Measurements from ENCODE around the gene GNAS.

DNA sequence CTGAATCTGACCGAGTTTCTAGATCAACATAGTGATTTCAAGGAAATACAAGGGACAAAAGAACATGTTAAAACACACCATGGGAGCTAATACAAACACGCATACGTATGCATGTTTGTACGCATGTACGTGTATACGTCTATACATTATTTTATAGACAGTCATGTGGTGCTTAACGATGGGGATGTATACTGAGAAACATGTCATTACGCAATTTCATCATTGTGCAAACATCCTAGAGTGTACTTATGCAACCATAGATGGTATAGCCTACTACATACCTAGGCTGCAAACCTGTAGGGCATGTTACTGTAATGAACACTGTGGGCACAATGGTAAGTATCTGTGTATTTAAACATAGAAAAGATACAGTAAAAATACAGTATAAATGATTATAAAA lies 103.6 kb downstream of the GNAS start:
- TF ChIP-seq, protein P1, sequence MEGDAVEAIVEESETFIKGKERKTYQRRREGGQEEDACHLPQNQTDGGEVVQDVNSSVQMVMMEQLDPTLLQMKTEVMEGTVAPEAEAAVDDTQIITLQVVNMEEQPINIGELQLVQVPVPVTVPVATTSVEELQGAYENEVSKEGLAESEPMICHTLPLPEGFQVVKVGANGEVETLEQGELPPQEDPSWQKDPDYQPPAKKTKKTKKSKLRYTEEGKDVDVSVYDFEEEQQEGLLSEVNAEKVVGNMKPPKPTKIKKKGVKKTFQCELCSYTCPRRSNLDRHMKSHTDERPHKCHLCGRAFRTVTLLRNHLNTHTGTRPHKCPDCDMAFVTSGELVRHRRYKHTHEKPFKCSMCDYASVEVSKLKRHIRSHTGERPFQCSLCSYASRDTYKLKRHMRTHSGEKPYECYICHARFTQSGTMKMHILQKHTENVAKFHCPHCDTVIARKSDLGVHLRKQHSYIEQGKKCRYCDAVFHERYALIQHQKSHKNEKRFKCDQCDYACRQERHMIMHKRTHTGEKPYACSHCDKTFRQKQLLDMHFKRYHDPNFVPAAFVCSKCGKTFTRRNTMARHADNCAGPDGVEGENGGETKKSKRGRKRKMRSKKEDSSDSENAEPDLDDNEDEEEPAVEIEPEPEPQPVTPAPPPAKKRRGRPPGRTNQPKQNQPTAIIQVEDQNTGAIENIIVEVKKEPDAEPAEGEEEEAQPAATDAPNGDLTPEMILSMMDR (IDR thresholded peaks at IDR 0.05 in 4 of 5, conservative IDR thresholded peaks at IDR 0.05 in 1 of 5), result no peak
- TF ChIP-seq POLR2A (IDR thresholded peaks at IDR 0.05), result no peak
